Activated naive CD4-positive, alpha-beta T cell treated with anti-CD3 and anti-CD28 coated beads, Interleukin-2, amount 50 U/mL, for 24 hours (primary cell): ENCODE results near the gene PAPPA.

Source experiments
- H3K27ac Mint-ChIP-seq: one replicate; pipeline ENCODE4 v1.8.0; 2021; ENCODE audit warnings: mild to moderate bottlenecking, mixed read lengths
- H3K27me3 Mint-ChIP-seq: one replicate; pipeline ENCODE4 v1.8.0; 2021; ENCODE audit warnings: mixed read lengths
- H3K36me3 Mint-ChIP-seq: one replicate; pipeline ENCODE4 v1.8.0; 2021; ENCODE audit warnings: mixed read lengths
- H3K4me1 Mint-ChIP-seq: one replicate; pipeline ENCODE4 v1.8.0; 2021; ENCODE audit warnings: mixed read lengths
- H3K4me3 Mint-ChIP-seq: one replicate; pipeline ENCODE4 v1.8.0; 2021; ENCODE audit warnings: mild to moderate bottlenecking, mixed read lengths
- H3K9me3 Mint-ChIP-seq: one replicate; pipeline ENCODE4 v1.8.0; 2021; ENCODE audit warnings: mixed read lengths

The PAPPA gene

DNA sequence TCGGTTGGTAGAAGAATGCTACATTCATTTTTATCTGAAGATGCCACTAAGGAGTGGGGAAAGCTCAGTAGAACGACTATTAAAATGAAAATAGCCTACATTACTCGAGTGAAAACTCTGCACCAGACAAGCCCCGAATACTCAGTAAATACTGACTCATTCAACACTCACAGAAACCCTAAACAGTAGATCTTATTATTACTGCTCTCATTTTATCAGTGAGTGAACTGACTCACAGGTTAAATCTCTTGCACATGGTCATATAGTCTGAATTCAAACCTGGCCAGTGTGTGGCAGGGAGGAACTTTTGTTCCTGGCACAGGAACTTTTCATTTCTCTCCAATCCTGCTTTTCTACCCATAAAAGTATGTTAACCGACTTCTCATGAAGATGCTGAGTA lies 9.6 kb upstream of the PAPPA start:
- Mint-ChIP-seq H3K27ac (no peak overlapping the region), H3K36me3 (no peaks in the 10 kb centered on the region), H3K4me1 (no peaks in the 10 kb centered on the region), H3K27me3 (peaks cover 14% of the 10 kb centered on the region), H3K9me3 (no peaks in the 10 kb centered on the region), H3K4me3 (no peak overlapping the region)

DNA sequence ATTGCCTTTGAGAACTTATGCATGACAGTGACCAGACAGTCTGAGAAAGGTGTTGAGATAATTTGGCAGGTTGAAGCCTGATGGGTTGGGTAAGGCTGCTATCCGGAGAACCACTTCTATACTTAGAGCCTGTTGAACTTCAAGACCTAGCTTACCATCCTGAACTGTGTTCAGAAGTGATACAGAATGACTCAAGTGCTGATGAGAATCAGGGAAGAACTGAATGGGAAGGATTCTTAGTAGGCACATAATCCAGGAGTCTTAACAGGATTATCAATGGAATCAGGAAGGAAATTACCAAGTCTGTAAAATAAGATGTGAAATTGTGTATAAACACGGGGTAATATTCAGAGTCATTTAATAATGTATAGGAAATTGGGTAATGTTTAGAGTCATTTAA lies 9.0 kb upstream of the PAPPA start:
- Mint-ChIP-seq H3K27me3 (peaks cover 14% of the 10 kb centered on the region), H3K4me3 (no peak overlapping the region), H3K27ac (no peak overlapping the region)

DNA sequence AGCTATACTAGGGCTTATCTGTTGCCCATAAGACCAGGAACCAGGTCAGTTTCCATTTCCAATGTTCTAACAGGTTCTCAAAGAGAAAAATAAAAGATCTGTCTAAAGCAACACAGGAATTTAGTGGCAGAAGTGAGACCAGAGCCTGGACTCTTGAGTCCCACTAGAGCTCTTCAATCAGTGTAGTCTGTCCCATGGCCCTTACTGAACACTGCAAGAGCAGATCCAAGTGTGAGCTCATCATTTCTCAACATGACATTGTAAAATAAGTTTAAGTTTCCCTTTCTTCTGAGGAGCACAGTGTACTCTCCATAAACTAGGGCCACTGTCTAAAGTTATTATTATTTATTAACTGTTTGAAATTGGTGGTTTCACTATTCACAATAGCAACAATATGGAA lies 8.6 kb upstream of the PAPPA start:
- Mint-ChIP-seq H3K4me1 (no peaks in the 10 kb centered on the region), H3K27ac (no peak overlapping the region), H3K4me3 (no peak overlapping the region), H3K9me3 (no peaks in the 10 kb centered on the region), H3K36me3 (no peaks in the 10 kb centered on the region), H3K27me3 (peaks cover 14% of the 10 kb centered on the region)

More for the DNA sequence above, 9.0 kb upstream of the PAPPA start:
- Mint-ChIP-seq H3K9me3 (no peaks in the 10 kb centered on the region), H3K36me3 (no peaks in the 10 kb centered on the region), H3K4me1 (no peaks in the 10 kb centered on the region)

DNA sequence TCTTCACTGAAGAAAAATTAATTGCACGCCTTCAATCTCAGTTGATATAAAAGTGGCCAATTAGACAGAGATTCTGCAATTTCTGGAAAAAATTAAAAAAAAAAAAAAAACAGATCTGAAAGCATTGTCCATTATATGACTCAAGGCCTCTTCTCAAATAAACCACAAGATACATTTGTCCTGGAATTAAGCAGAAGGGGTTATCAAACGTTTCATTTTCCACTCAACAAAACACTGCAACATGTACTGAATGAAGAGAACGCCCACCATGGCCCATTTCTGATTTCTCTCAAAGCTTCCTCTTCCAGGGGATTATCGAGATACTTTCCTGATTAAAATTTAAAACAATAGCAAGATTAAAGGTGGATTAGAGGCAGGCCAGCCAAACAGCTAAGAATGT lies 5.8 kb upstream of the PAPPA start:
- Mint-ChIP-seq H3K9me3 (no peaks in the 10 kb centered on the region), H3K4me1 (peaks cover 2% of the 10 kb centered on the region), H3K27me3 (peaks cover 30% of the 10 kb centered on the region), H3K36me3 (no peaks in the 10 kb centered on the region), H3K4me3 (no peak overlapping the region), H3K27ac (no peak overlapping the region)

DNA sequence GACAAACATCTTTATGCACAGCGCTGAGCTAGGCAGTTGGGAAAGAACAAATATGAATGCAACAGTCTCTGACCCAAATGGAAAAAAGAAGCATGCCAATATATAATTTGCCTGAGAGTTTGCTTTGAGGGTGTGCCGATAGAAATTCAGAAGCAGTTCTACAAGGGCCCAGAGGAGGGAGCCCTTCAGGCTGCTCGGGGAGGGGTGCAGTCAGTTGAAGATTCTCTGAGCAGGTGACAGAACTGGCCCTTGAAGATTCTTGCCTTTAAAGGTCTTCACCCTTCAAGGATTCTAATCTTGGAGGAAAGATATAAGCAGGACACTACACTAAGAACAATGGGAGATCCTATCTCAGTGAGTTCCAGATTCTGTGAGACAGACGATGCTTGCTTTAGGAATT lies 3.7 kb upstream of the PAPPA start:
- H3K4me3 Mint-ChIP-seq: no peak overlapping the region
- H3K9me3 Mint-ChIP-seq: no peaks in the 10 kb centered on the region
- H3K4me1 Mint-ChIP-seq: peaks cover 12% of the 10 kb centered on the region
- H3K27me3 Mint-ChIP-seq: peaks cover 36% of the 10 kb centered on the region
- no peak overlapping the region for H3K27ac Mint-ChIP-seq
- no peaks in the 10 kb centered on the region for H3K36me3 Mint-ChIP-seq

GRCh38 chr9:116151199-116151598 lies 2.4 kb upstream of the PAPPA start:
- H3K9me3 Mint-ChIP-seq: no peaks in the 10 kb centered on the region
- H3K27me3 Mint-ChIP-seq: peaks cover 48% of the 10 kb centered on the region
- no peak overlapping the region for H3K27ac Mint-ChIP-seq
- H3K4me3 Mint-ChIP-seq: no peak overlapping the region
- no peaks in the 10 kb centered on the region for H3K36me3 Mint-ChIP-seq
- H3K4me1 Mint-ChIP-seq: peaks cover 12% of the 10 kb centered on the region

- H3K27me3 Mint-ChIP-seq: peaks cover 51% of the 10 kb centered on the region
- H3K36me3 Mint-ChIP-seq: no peaks in the 10 kb centered on the region
- H3K27ac Mint-ChIP-seq: no peak overlapping the region
These were observed 1.6 kb upstream of the PAPPA start for GRCh38 chr9:116151966-116152381.

DNA sequence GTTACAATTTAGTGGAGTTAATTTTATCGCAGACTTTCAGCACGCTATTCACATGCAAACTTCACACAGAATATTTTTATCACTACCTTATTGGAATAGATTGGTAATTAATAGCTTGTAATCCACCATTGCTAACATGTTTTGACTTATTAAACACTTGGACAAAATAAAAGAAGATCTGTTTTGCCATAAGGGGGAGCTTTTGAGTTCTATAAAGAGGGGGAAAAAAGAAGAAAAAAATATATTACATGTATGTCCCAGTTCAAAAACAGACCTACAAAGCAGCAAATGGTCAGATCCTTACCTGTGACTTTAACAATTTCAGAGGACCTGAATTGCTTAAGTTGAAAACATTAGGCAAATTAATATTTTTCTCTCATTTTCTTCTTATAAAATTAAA lies 1.2 kb upstream of the PAPPA start:
- Mint-ChIP-seq H3K4me1 (peaks cover 12% of the 10 kb centered on the region), H3K9me3 (no peaks in the 10 kb centered on the region), H3K4me3 (no peak overlapping the region), H3K27me3 (peaks cover 53% of the 10 kb centered on the region), H3K27ac (no peak overlapping the region), H3K36me3 (no peaks in the 10 kb centered on the region)

More at GRCh38 chr9:116151966-116152381, 1.6 kb upstream of the PAPPA start:
- H3K4me1 Mint-ChIP-seq: peaks cover 12% of the 10 kb centered on the region
- H3K4me3 Mint-ChIP-seq: no peak overlapping the region
- H3K9me3 Mint-ChIP-seq: no peaks in the 10 kb centered on the region

DNA sequence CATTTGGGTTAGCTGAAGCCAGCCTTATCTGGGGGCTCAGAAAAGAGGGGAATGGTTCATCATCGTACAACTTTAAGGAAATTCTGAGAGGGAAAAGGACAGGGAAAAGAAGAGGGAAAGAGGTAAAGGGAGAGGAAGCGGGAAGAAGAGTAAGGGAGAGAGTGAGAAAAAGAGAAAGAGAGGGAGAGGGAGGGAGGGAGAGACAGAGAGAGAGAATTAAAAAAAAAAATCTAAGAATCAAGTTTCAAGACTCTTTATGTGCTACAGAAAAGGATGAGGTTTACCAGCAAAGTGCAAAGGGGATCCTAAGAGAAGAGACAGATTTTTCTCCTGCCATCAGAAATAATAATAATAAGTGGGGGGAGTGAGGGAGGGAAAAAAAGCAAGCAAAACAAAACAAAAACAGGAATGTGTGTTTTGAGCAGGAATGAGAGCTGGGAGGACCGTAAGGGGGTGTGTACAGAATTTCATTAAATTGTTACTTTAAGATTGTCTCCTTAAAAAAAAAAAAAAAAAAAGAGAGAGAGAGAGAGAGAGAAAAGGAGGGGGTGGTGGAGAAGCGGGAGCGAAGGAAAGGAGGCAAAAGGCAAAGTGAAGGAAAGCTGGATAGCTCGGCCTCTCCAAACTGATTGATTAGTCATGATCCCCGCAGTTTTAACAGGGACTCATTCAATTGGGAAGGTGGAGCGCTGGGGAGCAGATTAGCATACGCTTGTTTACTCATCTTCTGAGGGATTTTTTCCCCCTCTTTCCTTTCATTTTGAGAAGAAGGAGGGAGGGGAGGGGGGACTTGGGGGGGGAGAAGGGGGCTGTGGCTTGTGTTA lies 438 bp upstream of the PAPPA start:
- peaks cover 12% of the 10 kb centered on the region for H3K4me1 Mint-ChIP-seq
- no peak overlapping the region for H3K4me3 Mint-ChIP-seq
- H3K27me3 Mint-ChIP-seq: peaks cover 53% of the 10 kb centered on the region
- no peaks in the 10 kb centered on the region for H3K9me3 Mint-ChIP-seq
- no peaks in the 10 kb centered on the region for H3K36me3 Mint-ChIP-seq
- no peak overlapping the region for H3K27ac Mint-ChIP-seq

- Mint-ChIP-seq H3K27me3 (peaks cover 58% of the 10 kb centered on the region), H3K9me3 (no peaks in the 10 kb centered on the region), H3K36me3 (no peaks in the 10 kb centered on the region), H3K27ac (no peak overlapping the region), H3K4me3 (no peak overlapping the region), H3K4me1 (peaks cover 12% of the 10 kb centered on the region)
These were observed 864 bp downstream of the PAPPA start for GRCh38 chr9:116154334-116154975.

GRCh38 chr9:116154976-116155697 lies 1.5 kb downstream of the PAPPA start:
- no peaks in the 10 kb centered on the region for H3K36me3 Mint-ChIP-seq
- peaks cover 12% of the 10 kb centered on the region for H3K4me1 Mint-ChIP-seq
- H3K27ac Mint-ChIP-seq: no peak overlapping the region
- H3K27me3 Mint-ChIP-seq: peaks cover 58% of the 10 kb centered on the region
- no peak overlapping the region for H3K4me3 Mint-ChIP-seq
- H3K9me3 Mint-ChIP-seq: no peaks in the 10 kb centered on the region

DNA sequence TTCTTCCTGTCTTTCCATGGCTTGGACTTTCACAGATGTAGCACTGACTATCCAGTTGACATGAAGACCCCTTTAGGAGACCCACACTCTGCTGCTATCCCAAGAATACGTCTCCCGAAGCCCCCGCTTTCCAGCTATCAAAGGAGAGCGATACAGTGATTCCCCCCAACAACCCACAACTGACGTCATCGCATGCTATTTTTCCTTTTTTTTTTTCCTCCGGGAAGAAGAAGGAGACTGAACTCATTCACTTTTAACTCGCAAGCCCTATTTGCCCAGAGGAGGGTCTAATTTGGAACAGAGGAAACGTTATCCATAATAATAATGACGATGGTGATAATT lies 2.1 kb downstream of the PAPPA start:
- H3K36me3 Mint-ChIP-seq: no peaks in the 10 kb centered on the region
- H3K4me1 Mint-ChIP-seq: peaks cover 12% of the 10 kb centered on the region
- H3K9me3 Mint-ChIP-seq: no peaks in the 10 kb centered on the region
- H3K27ac Mint-ChIP-seq: no peak overlapping the region
- no peak overlapping the region for H3K4me3 Mint-ChIP-seq
- peaks cover 57% of the 10 kb centered on the region for H3K27me3 Mint-ChIP-seq

DNA sequence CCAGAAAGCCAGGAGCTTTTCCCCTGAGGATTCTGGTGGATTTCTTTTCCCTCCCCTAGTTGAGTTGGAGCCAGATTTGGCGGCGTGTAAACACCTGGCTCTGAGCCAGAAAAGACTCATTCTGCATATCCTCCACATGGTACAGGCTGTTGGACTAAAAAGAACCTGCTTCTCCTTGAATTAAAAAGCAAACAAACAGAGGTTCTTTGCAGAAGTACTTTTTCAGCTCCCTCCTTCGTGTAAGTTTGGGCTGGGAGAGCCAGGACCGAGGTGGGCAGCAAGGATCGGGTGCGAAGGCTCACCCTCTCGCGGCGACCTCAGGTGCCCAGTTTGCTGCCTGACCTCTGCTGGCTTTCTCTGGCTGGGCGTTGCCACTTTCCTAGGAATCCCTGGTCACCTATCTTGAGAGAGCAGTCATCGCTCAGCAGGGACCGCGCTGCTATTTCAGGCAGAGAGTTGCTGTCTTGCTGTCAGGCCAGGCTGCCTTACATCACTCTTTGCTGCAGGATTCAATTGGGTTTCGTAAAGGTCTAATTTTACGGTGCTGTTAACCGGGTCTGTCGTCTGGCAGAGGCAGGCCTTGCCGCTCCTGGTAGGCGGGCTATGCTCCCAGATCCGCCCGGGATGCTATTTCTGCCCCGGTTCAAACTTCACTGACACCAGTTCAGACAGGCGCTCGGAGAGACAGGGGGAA lies 3.2 kb downstream of the PAPPA start:
- H3K27ac Mint-ChIP-seq: no peak overlapping the region
- H3K27me3 Mint-ChIP-seq: peaks cover 54% of the 10 kb centered on the region
- no peak overlapping the region for H3K4me3 Mint-ChIP-seq
- no peaks in the 10 kb centered on the region for H3K36me3 Mint-ChIP-seq
- no peaks in the 10 kb centered on the region for H3K9me3 Mint-ChIP-seq
- H3K4me1 Mint-ChIP-seq: peaks cover 12% of the 10 kb centered on the region

GRCh38 chr9:116157436-116158138 lies 4.0 kb downstream of the PAPPA start:
- H3K27ac Mint-ChIP-seq: no peak overlapping the region
- no peaks in the 10 kb centered on the region for H3K9me3 Mint-ChIP-seq
- peaks cover 47% of the 10 kb centered on the region for H3K27me3 Mint-ChIP-seq
- H3K4me3 Mint-ChIP-seq: no peak overlapping the region
- no peaks in the 10 kb centered on the region for H3K36me3 Mint-ChIP-seq
- peaks cover 12% of the 10 kb centered on the region for H3K4me1 Mint-ChIP-seq
